Parathyroid adenoma (tissue), 2 donors: ENCODE measurements around the gene ADAMTSL1.

Experiments
- H2AFZ ChIP-seq: fragments of 300-600 bp; sonication (generic); one replicate; pipeline ENCODE4 v1.7.0; 2017; ENCODE audit warnings: antibody characterized with exemption, mild to moderate bottlenecking
- H3K27ac ChIP-seq: fragments of 300-600 bp; sonication (generic); one replicate; pipeline ENCODE4 v1.7.0; 2017
- H3K27me3 ChIP-seq: fragments of 300-600 bp; sonication (generic); one replicate; pipeline ENCODE4 v1.7.0; 2017; ENCODE audit warnings: low read length; ENCODE audit not compliant: control insufficient read depth, insufficient read depth
- H3K36me3 ChIP-seq: fragments of 300-600 bp; sonication (generic); one replicate; pipeline ENCODE4 v1.7.0; 2017; ENCODE audit warnings: low read length; ENCODE audit not compliant: control insufficient read depth, insufficient read depth
- H3K4me1 ChIP-seq: fragments of 300-600 bp; sonication (generic); one replicate; pipeline ENCODE4 v1.7.0; 2017; ENCODE audit warnings: control low read depth
- H3K4me2 ChIP-seq: fragments of 300-600 bp; sonication (generic); one replicate; pipeline ENCODE4 v1.7.0; 2017; ENCODE audit warnings: low read length
- H3K4me3 ChIP-seq: fragments of 300-600 bp; sonication (generic); one replicate; pipeline ENCODE4 v1.7.0; 2017; ENCODE audit warnings: low read depth, low read length
- H3K79me2 ChIP-seq: fragments of 300-600 bp; sonication (generic); one replicate; pipeline ENCODE4 v1.7.0; 2017; ENCODE audit warnings: control low read depth
- H3K9ac ChIP-seq: fragments of 300-600 bp; sonication (generic); one replicate; pipeline ENCODE4 v1.7.0; 2017; ENCODE audit warnings: mild to moderate bottlenecking
- H3K9me3 ChIP-seq: fragments of 300-600 bp; sonication (generic); one replicate; pipeline ENCODE4 v1.7.0; 2017; ENCODE audit warnings: low read length; ENCODE audit not compliant: control insufficient read depth
- CTCF ChIP-seq: fragments of 300-600 bp; sonication (generic); IDR thresholded peaks from one replicate; pipeline ENCODE4 v1.7.0; 2017; ENCODE audit warnings: antibody characterized with exemption, mild to moderate bottlenecking
- donor health status: primary hyperparathyroidism.

ADAMTSL1 gene

GRCh38 chr9:18441261-18441660 is 32.7 kb upstream of the ADAMTSL1 start:
- no peaks in the 10 kb centered on the region for H3K79me2 ChIP-seq
- H3K4me1 ChIP-seq = peaks cover 13% of the 10 kb centered on the region
- no peak for TF ChIP-seq CTCF
- no peaks in the 10 kb centered on the region for H3K36me3 ChIP-seq
- H3K27ac ChIP-seq = no peak overlapping the region
- H2AFZ ChIP-seq = no peak overlapping the region
- no peak overlapping the region for H3K4me3 ChIP-seq
- H3K9me3 ChIP-seq = no peaks in the 10 kb centered on the region
- no peak overlapping the region for H3K4me2 ChIP-seq
- no peaks in the 10 kb centered on the region for H3K27me3 ChIP-seq
- H3K9ac ChIP-seq = no peak overlapping the region

- Histone ChIP-seq H3K27ac (peak overlapping the region; percentile 15), H3K36me3 (no peaks in the 10 kb centered on the region), H3K9ac (no peak overlapping the region), H3K9me3 (no peaks in the 10 kb centered on the region), H3K27me3 (no peaks in the 10 kb centered on the region), H2AFZ (peak overlapping the region; percentile 66), H3K4me2 (no peak overlapping the region), H3K4me1 (peaks cover 16% of the 10 kb centered on the region), H3K79me2 (no peaks in the 10 kb centered on the region), H3K4me3 (no peak overlapping the region)
- peak; percentile 72 for TF ChIP-seq CTCF
Measured at GRCh38 chr9:18442629-18443491, 31.1 kb upstream of the ADAMTSL1 start.

GRCh38 chr9:18447131-18447530 is 26.8 kb upstream of the ADAMTSL1 start:
- Histone ChIP-seq H3K9ac (no peak overlapping the region), H3K27ac (no peak overlapping the region)
- no peak for TF ChIP-seq CTCF

GRCh38 chr9:18447541-18447940 is 26.4 kb upstream of the ADAMTSL1 start:
- H3K4me2 ChIP-seq = no peak overlapping the region
- H2AFZ ChIP-seq = peak overlapping the region; percentile 45
- H3K27me3 ChIP-seq = no peaks in the 10 kb centered on the region
- no peaks in the 10 kb centered on the region for H3K36me3 ChIP-seq
- H3K79me2 ChIP-seq = no peaks in the 10 kb centered on the region
- TF ChIP-seq CTCF = no peak
- no peak overlapping the region for H3K27ac ChIP-seq
- H3K9me3 ChIP-seq = no peaks in the 10 kb centered on the region
- no peak overlapping the region for H3K4me3 ChIP-seq
- H3K9ac ChIP-seq = no peak overlapping the region
- peaks cover 14% of the 10 kb centered on the region for H3K4me1 ChIP-seq

More at GRCh38 chr9:18447131-18447530, 26.8 kb upstream of the ADAMTSL1 start:
- no peaks in the 10 kb centered on the region for H3K36me3 ChIP-seq
- no peaks in the 10 kb centered on the region for H3K79me2 ChIP-seq
- H3K9me3 ChIP-seq = no peaks in the 10 kb centered on the region
- H3K4me3 ChIP-seq = no peak overlapping the region
- no peaks in the 10 kb centered on the region for H3K27me3 ChIP-seq
- no peak overlapping the region for H3K4me2 ChIP-seq
- peaks cover 16% of the 10 kb centered on the region for H3K4me1 ChIP-seq
- H2AFZ ChIP-seq = peak overlapping the region; percentile 45

- Histone ChIP-seq H3K79me2 (no peaks in the 10 kb centered on the region), H3K9me3 (no peaks in the 10 kb centered on the region), H3K27me3 (no peaks in the 10 kb centered on the region), H2AFZ (no peak overlapping the region), H3K36me3 (no peaks in the 10 kb centered on the region), H3K27ac (no peak overlapping the region), H3K9ac (no peak overlapping the region), H3K4me3 (no peak overlapping the region), H3K4me2 (no peak overlapping the region), H3K4me1 (peaks cover 12% of the 10 kb centered on the region)
- TF ChIP-seq CTCF = no peak
Measured at GRCh38 chr9:18448101-18448500, 25.9 kb upstream of the ADAMTSL1 start.
